NCI-H2196 (cell line): ENCODE data around the gene IQUB.
"Not testable (repeated sequence)": the region's sequence is repeated elsewhere in the genome, so short reads cannot be mapped to it uniquely, and the experiment has no call there.

Experiments
- DNase-seq: peaks from one replicate; lab custom pipeline; 2025; ENCODE audit not compliant: unreplicated experiment; lab: John Stamatoyannopoulos, UW

The IQUB gene

DNA sequence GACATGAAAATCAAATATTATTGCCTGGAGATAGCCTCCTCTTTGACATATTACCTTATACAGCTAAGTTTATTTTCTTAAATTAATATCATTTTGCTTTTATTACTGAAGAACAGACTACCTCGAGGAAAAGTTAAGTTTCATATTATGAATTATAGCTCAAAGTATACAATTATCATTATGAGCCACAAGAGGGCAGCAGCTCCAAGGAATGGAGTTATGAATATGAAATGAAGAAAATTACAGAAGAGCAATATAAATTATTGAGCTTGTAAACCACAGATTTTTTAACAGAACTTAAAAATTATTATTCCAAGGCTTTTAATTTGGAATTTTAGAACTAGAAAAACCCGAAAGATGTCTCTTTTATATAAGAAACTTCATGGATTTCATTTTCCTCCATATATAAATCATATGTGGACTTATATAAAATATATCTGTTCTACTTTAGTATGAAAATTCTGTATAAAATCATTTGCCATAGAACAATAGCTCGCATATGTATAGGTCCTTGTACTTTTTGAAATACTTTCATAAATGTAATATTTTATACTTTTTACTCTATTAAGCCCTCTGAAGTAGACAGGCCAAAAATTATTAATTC, 40.1 kb downstream of the IQUB start:
- peak; percentile 68 for DNase-seq

DNA sequence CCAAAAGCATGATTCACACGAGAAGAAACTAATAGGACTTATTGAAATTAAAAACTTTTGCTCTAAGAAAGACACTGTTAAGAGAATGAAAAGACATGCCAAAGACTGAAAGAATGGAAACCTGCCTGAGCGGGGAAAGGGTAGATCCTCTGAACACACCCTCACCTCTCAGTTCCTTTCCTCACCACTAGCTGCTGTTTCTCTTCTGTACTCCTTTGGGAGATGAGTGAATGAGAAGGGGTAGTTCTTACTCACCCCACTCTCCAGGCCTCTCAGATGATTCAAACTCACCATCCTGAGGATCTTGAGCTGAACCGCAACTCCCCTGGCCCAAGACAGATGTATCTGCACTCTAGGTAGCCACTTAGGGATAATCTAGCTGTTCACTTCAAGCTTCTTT, 41.9 kb downstream of the IQUB start:
- no peak for DNase-seq

DNA sequence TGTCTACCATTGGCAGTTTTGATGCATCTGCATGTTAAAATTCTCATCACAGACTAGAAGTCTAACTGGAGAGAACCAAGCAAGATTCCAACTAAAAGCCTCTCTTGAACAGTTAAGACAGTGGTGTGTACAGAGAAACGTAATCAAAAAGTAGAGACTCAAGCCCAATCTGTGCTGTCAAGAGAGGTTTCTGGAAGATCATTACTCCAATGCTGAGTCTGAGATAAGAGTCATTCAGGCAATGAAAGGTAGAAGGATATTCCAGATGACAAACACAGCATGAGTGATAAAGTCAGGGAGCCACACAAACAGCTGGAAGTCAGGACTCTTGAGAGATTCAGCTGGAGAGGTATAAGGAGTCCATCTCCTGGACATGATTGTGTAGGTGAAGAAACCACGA, 48.7 kb downstream of the IQUB start:
- DNase-seq, result no peak

DNA sequence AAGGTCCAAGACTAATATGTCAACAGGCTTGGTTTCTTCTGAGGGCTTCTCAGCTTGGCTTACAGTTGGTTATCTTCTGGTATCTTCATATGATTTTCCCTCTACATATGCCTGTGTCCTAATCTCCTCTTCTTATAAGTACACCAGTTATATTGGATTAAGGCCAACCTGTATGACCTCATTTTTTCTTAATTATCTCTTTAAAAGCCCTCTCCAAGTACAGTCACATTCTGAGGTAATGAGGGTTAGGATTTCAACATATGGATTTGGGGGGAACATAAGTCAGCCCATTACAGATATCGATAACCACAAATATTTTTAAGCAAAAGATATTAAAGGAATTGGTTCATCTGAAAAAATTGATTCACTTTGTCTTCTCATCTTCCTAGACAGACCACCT, 49.2 kb downstream of the IQUB start:
- DNase-seq, result no peak

DNA sequence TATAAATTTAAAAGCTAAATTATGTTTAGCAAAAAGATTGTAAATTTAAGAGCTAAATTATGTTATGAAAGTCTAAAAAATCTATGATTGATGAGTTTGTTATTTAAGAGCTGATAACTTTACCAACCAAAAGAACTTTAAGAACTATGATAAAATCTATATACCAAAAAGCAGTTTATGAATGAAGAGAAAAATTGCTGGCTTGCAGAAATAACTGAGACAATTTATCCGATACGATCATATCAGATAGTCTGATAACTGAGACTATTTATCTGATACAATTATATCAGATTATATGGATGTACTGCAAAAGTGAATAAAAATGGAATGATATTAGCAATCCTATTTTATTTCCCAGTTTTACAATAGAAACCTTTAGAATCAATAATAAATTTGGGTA, 50.2 kb downstream of the IQUB start:
- DNase-seq, result no peak

DNA sequence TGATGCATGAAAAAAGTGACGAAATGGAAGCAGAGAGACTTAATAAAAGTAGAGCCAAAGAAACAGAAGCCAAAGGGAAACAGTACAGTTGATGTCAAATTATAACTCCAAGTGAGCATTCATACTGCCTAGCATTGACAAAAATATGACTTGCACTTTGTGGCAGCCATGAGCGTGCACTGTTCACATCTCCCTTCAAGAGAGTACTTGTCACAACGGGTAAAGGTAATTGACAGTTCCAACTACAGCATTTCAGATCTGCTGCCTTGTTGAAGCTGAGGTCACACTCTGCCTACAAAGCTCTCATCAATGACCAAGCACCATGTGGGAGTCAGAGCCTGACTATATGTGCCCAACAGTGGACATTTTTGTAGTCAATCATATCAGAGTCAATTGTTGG, 54.3 kb downstream of the IQUB start:
- DNase-seq, result no peak

DNA sequence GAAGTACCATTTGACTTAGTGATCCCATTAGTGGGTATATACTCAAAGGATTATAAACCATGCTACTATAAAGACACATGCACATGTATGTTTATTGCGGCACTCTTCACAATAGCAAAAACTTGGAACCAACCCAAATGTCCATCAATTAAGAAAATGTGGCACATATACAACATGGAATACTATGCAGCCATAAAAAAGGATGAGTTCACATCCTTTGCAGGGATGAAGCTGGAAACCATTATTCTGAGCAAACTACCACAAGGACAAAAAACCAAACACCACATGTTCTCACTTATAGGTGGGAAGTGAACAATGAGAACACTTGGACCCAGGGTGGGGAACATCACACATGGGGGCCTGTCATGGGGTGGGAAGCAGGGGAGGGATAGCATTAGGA, 56.3 kb downstream of the IQUB start:
- not testable (repeated sequence) for DNase-seq

DNA sequence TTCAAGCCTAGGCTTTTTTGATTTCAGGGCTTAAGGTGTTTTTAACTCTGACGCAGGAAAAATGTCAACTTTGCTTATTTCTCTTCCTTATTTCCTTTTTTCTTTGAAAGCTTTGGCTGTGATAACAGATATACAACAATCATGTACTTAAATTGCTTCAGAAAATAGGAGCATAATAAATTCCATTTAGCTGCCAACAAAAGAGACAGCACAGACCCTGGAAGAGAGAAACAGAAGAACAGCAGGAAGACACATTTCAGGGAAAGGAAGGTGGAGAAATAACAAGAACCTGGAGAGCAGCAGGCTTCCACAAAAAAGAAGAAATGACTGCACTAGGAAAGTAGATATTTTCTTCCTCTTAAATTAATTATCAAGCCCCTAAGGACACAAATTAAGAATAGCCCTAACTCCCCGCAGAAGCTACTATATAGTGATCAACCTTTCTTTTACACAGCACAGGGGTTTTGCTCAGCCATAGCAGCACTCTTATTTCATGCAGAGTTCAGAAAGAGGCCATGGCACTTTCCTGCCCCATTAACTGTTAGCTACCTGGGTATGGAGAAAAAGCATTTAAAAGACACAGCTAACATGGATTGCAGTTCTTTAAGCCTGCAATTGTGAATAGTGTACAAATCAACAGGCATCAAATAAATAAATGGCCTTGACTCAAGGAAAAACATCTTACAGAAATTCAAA, 61.5 kb downstream of the IQUB start:
- no peak for DNase-seq

DNA sequence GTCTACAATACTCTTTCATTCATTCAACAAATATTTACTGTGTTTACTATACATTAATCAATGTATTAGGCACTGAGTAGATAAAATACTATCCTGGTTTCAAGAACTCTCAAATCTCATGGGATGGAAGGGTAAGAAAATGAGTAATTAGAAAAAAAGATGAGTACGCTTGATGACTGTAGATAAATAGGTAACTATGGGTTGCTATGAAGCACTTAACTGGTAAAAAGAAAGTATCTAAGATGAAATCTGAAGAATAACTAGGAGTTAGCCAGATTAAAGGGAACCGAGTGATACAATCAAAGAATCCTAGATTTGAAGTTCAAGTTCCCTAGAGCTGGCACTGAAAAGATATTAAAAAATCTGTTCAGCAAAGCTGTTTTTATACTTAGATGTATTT, 62.1 kb downstream of the IQUB start:
- no peak for DNase-seq

DNA sequence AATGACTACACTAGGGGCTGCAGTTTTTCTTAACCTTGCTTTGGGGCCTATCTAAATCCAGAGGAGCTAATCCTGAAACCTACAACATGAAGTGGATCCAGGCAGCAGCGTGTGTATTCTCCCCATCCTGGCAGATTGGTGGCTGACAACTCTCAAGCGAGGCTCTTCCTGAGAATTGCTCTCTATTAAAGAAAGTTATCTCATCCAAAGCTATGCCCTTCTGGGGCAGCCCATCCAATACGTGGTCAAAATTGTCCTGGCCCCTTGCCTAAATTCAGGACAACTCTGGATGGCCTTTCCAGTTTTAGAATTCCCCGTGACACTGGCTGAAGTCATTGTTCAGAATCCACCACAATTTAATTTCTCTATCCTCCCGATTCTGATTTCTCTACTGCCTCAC, 66.1 kb downstream of the IQUB start:
- DNase-seq, result no peak

DNA sequence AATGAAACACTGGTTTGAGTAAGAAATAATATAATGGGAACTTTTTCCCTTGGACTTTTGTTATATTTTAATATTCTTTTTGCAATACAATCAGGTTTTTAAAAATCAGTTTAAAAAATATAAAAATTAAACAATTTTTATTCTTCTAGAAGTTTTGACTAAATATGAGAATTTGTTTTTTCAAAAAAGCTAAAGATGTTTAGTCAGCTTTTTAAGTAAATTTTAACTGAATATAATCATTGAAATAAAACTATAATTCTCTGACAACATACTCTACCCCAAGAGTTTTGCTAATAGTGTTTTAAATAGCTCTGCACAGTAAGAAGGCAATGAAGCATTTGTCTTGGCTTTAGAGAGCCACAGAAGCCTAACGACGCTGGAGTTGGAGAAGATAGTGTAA, 70.5 kb downstream of the IQUB start:
- no peak for DNase-seq

DNA sequence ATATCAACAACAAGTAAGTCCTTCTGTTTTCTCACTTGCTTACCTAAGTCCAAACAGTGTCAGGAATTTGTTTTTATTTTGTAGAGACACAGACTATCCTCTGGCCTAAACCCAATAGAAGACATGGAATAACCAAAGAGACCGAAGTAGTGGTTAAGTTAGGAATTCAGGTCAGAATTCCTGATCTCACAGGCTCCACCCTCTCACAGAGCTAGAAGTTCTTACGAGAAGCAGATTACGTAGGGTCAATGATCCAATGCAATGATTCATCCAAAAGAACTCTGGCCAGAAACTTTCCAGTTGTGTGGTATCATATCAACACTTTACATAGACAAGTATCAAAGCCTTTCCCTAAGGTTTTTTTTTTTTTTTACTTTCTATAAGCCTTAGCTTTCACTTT, 73.8 kb downstream of the IQUB start:
- no peak for DNase-seq

DNA sequence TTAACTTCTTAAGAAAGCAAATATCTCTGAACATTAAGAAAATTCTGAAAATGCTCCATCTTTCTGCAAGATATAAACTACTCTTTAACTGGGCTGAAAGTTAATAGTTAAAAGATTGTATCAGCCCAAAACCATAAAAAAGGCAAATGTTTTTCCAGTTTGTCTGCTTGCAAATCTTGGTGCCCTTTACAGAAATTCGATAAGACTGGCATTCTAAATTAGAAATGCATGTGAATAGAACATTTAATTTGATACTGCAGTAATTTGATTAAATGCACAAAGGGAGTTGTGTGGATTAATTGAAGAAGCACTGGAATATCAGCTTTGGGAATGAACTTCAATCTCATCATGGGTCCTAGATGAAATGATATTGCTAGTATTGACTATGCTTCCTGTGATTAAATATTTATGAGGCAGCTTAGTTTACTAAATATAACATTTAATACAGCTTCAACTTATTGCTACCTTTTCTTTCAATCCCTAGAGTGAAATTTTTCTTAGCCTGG, 78.4 kb downstream of the IQUB start:
- no peak for DNase-seq

DNA sequence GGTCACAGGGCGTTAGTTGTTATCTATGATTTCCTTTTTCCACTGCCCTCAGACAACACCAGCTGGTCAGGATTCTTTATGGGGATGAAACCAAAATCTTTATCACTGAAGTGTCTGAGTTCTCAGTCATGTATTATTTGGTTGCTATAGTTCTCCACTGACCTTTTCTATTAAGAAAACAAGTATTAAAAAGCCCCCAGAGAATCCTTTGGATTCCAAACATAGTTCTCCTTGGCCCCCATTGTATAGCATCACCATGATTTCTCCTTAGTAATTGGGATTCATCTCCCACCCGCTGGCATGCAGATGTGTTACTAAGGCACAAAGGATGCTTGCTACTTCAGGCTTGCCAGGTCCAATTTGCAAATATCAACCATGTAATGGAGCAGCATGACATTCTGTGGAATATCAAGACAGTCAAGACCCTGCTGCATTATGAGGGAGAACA, 94.3 kb downstream of the IQUB start:
- DNase-seq, result no peak

DNA sequence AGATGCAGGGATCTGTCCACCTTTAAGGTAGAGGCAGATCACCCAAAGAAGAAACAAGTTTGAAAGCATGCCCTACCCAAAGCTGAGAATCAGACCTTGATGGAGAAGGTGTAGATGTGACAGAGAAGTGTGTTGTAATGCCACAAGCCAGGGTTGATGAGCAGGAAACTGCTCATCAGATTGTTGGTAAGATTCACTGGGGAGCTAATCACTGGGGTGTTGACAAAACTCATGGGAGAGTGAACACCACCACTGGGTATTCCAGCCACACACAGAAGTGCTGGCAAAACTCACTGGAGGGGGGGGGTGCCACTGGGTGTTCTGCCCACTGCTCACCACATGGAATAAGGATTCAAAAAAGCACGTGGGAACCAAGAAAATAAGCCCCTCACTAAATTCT, 95.2 kb downstream of the IQUB start:
- no peak for DNase-seq

DNA sequence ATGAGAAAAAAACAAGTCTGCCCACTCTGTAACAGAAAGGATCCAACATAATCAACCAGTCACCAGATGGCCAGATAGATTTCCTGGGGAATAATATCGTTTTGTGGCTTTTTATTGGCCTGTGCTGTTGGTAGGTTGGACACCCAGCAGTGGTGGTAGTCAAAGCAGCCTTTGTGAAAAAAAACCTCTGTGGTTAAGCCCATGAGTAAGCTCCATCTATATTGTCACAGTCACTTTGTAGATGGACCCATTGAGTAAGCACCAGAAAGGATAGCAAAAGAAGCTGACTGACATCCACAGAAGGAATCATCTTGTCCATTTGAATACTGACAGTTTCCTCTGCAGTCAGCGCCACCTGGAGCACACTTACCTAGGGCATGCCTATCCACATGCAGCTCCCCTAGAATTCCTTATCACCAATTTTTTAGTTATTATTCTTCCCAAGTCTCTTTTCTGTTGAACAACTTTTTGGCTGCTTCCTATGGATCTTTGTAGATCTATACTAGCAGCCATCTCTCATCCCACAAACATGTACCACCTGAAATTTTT, 96.9 kb downstream of the IQUB start:
- no peak for DNase-seq

DNA sequence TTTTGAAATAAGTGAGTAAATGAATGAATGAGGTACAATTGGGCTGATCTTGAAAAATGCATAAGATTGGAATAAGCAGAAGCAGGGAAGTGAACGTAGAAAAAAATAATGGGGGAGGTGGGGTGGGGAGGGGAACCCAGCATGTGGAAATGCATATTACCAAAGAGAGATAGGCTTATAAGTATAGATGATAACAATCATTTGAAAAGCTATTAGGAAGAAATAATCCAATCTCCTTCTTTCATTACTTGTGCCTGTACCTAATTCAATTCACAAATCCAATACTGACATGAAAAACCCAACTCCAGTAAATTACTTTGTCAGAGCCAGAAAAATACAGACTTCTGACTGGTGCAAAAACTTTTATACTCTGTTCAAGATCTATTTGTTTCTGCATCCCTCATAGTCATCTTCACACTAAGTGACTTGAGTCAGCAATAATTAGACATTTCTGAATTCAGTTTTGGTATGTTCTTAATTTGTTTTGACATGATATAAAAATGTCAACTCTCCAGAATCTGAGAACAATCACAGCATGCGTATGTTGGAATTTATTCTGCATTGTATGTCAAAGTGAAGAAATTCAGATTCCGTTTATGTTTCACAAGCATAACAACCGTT, 99.2 kb downstream of the IQUB start:
- DNase-seq, result no peak

DNA sequence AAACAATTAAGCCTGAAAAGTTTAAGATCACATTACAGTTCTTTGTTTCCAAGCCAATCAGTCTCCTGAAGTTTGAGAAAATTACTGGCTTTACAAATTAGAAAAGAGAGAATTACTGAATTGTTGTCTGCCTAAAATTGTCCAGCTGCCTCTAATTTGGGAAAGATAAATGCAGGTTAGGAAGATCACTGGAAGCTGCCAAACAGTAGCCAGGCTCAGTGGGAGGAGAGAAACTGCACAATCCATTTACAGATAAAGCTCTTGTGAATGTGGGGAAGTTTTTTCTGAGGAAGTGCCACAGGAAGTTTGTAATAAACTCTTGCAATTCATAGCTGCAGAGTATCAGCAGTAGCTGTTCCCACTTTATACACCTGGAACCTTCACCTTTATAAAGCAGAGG, 100.7 kb downstream of the IQUB start:
- DNase-seq, result no peak

DNA sequence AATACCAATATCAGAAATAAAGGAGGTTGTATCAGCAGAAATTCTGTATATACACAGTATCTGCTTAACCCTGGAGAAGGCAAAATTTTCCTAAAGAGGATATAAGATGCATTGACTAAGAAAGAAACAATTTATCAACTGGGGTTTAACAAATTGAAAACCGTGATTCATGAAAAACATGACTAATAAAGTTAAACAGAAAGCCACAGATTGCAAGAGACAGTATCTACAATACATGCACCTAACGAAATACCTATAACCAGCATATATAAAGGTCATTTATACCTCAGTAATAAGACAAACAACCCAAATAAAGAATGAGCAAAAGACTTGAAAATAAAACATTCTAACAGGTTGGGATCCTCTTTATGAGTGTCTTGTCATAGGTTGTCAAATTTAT, 101.8 kb downstream of the IQUB start:
- no peak for DNase-seq

DNA sequence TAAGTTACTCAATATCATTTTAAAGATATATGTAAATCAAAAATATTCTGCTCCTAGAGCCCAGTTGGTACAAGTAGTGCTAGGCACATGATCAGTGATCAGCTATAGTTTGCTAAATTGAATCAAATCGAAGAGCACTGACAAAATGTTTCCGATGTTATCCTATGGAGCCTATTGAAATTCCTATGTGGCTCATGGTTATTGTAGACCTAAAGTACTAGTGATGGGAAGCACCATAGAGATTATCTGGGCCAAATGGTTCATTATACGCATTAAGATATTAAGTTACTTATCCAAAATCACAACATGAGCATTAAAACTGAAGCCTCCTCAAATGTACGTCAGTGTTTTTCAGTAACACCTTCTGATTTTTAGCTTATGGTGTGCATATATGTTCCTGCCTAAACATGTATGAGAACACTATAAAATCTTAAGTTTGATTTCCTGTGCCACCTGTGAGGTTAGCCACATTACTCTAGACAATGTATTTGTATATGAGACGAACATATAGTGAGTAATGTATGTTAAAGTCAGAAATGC, 103.2 kb downstream of the IQUB start:
- no peak for DNase-seq

DNA sequence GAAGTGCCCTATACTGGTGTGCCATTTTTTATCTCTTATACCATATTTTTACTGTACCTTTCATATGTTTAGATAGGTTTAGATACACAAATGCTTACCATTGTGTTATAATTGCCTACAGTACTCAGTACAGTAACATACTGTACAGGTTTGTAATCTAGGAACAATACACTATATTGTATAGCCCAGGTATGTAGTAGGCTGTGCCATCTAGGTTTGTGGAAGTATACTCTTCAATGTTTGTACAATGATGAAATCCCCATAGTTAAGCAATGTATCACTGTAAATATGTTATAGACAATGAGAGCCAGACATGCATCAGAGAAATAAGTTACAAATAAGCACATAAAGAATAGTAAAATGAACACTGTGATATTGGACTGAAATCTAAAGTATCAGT, 109.1 kb downstream of the IQUB start:
- no peak for DNase-seq

DNA sequence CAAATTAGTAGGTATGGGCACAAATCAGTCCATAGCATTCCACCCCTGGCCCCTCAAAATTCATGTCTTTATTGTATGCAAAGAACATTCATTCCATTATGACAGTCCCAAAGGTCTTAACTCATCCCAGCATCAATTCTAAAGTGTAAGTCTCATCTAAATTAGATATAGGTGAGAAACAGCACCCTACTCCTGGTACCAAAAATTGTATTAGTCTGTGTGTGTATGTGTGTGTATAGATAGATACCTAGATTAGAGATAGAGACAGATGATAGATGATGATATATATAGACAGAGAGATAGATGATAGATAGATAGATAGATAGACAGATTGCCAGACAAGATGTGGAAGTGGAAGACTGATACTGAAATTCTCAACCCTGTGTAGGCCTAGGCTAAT, 109.9 kb downstream of the IQUB start:
- DNase-seq, result no peak
